Fibroblast of lung (primary cell): Measurements from ENCODE around the gene ZNF33A.
"Not testable (repeated sequence)": the region's sequence is repeated elsewhere in the genome, so short reads cannot be mapped to it uniquely, and the experiment has no call there.

Experiments used
- CTCF ChIP-seq, 2 donors: IDR thresholded peaks in 1 of 2; conservative IDR thresholded peaks in 1 of 2; 1 replicate in 1 of 2; 2 replicates in 1 of 2; pipeline ENCODE4 v1.5.1; 2011 to 2012; ENCODE audit warnings: low read length in 2 of 2, control low read depth in 1 of 2, inconsistent platforms in 1 of 2, low read depth in 1 of 2, mild to moderate bottlenecking in 1 of 2
- EZH2 ChIP-seq: IDR thresholded peaks from 2 replicates; pipeline ENCODE4 v1.5.1; 2012; ENCODE audit warnings: low read length, control low read depth, mild to moderate bottlenecking; ENCODE audit errors: missing control alignments

GRCh38 chr10:38069663-38070062, 59.2 kb downstream of the ZNF33A start:
- not testable (repeated sequence) for TF ChIP-seq CTCF (conservative IDR thresholded peaks at IDR 0.05 in 1 of 2, IDR thresholded peaks at IDR 0.05 in 1 of 2; ENCODE audit: low read depth in 1 of 2, low read length in 2 of 2); EZH2
